Prostate gland (tissue), 2 donors: Measurements from ENCODE around the gene PNPLA7.

Experiments used
- CTCF ChIP-seq, 4 experiments: fragments of 200-600 bp in 2 of 4; fragments of 450-650 bp in 2 of 4; sonication (generic) in 2 of 4; IDR thresholded peaks; 1 replicate in 3 of 4; 2 replicates in 1 of 4; pipeline ENCODE4 v1.5.1; 2016 to 2019; ENCODE audit warnings: antibody characterized with exemption in 4 of 4, mild to moderate bottlenecking in 2 of 4, moderate library complexity in 2 of 4
- POLR2A ChIP-seq: fragments of 450-650 bp; IDR thresholded peaks from one replicate; pipeline ENCODE4 v1.6.1; 2016; ENCODE audit warnings: antibody characterized with exemption, mild to moderate bottlenecking
- POLR2AphosphoS5 ChIP-seq: sonication (generic); formaldehyde crosslinking; IDR thresholded peaks from one replicate; pipeline ENCODE4 v1.6.1; 2017; ENCODE audit warnings: antibody characterized with exemption

GRCh38 chr9:137477778-137478612 lies 72.2 kb downstream of the PNPLA7 start:
- TF ChIP-seq CTCF (IDR thresholded peaks at IDR 0.05) (no peak), POLR2AphosphoS5 (no peak), POLR2A (no peak)
